ENCODE data around the gene PDE8A.

PDE8A gene

DNA sequence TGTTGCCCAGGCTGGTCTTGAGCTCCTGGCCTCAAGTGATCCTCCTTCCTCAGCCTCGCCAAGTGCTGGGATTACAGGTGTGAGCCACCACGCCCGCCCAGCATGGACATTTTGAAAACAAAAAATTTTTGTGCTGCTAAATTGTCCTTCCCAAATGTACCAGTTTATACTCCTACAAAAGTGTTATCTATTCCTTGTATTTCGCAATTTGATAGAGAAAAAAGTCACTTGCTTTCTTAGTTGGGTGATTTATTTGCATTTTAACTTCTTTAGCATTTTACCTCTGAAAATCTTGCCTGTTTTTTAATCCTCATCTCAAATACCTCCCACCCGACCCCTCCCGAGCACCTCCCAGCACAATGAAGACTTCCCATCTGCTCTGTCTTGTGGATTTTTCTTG is 46.8 kb downstream of the PDE8A start:
- H3K9me3 ChIP-seq (replicated peaks; ENCODE audit: low read length), result no peaks in the 10 kb centered on the region
- no peaks in the 10 kb centered on the region for H3K36me3 ChIP-seq (ENCODE audit: insufficient read depth, low read length)
- peaks cover 17% of the 10 kb centered on the region for H3K4me1 ChIP-seq (ENCODE audit: control insufficient read depth, insufficient read depth, low read length)
- no peak overlapping the region for H3K9ac ChIP-seq (ENCODE audit: low read depth, low read length)
- no peaks in the 10 kb centered on the region for H3K27me3 ChIP-seq (ENCODE audit: control insufficient read depth, insufficient read depth, low read length)
- H3K4me2 ChIP-seq (ENCODE audit: low read length), result no peak overlapping the region
- no peak overlapping the region for H3K4me3 ChIP-seq (ENCODE audit: low read length)

DNA sequence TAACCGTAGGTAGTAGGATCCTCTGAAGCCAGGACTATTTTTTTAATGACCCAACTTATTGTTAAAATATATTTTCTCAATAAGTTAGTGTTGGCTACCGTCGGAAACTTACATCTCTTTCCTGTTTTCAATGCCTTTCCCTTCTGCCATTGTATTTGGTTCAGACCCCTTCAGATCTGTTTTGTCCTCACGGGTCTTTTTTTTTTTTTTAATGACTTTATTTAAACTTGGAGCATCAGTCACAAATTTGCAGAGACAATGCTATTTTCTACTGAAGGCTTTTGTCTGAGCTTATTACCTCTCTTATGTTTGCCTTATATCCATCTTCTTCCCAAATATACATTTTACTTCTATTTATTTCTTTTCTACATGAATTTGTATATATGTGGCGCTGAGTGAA is 47.6 kb downstream of the PDE8A start:
- Histone ChIP-seq H3K36me3 (ENCODE audit: insufficient read depth, low read length) (no peaks in the 10 kb centered on the region), H3K9ac (ENCODE audit: low read depth, low read length) (no peak overlapping the region), H3K9me3 (replicated peaks; ENCODE audit: low read length) (no peaks in the 10 kb centered on the region), H3K27me3 (ENCODE audit: control insufficient read depth, insufficient read depth, low read length) (no peaks in the 10 kb centered on the region), H3K4me1 (ENCODE audit: control insufficient read depth, insufficient read depth, low read length) (peaks cover 15% of the 10 kb centered on the region), H3K4me3 (ENCODE audit: low read length) (no peak overlapping the region), H3K4me2 (ENCODE audit: low read length) (no peak overlapping the region)

DNA sequence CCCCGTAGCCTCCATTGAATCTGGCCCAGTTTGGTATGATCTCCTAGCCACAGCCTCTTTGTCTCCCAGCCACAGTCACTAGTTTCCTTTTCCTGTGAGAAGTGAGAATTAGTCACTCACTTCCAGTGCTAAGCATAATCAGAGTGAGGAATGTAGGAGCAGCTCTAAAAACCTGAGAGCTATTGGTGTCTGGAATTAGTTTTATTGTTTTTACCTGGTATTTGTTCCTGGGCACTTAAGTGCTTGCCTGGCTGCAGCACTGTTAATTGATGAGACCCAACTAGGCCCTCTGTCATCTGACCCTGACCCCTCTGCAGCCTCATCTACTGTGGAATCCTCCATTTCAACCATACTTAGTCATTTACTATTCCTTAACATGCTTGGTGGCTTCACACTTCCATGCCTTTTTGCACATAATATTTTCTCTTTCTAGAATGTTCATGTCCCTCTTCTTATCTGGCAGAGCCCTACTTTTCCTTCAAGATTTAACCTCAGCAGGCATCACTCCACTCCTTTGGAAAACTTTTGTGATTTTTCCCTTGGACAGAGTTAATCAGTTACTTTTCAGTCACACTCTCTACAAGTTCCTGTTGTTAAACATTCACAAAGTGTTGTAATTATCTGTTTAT is 48.8 kb downstream of the PDE8A start:
- no peak overlapping the region for H3K4me3 ChIP-seq (ENCODE audit: low read length)
- no peak overlapping the region for H3K4me2 ChIP-seq (ENCODE audit: low read length)
- H3K27me3 ChIP-seq (ENCODE audit: control insufficient read depth, insufficient read depth, low read length), result no peaks in the 10 kb centered on the region
- H3K4me1 ChIP-seq (ENCODE audit: control insufficient read depth, insufficient read depth, low read length), result peaks cover 5% of the 10 kb centered on the region
- H3K36me3 ChIP-seq (ENCODE audit: insufficient read depth, low read length), result no peaks in the 10 kb centered on the region
- no peaks in the 10 kb centered on the region for H3K9me3 ChIP-seq (replicated peaks; ENCODE audit: low read length)
- no peak overlapping the region for H3K9ac ChIP-seq (ENCODE audit: low read depth, low read length)

DNA sequence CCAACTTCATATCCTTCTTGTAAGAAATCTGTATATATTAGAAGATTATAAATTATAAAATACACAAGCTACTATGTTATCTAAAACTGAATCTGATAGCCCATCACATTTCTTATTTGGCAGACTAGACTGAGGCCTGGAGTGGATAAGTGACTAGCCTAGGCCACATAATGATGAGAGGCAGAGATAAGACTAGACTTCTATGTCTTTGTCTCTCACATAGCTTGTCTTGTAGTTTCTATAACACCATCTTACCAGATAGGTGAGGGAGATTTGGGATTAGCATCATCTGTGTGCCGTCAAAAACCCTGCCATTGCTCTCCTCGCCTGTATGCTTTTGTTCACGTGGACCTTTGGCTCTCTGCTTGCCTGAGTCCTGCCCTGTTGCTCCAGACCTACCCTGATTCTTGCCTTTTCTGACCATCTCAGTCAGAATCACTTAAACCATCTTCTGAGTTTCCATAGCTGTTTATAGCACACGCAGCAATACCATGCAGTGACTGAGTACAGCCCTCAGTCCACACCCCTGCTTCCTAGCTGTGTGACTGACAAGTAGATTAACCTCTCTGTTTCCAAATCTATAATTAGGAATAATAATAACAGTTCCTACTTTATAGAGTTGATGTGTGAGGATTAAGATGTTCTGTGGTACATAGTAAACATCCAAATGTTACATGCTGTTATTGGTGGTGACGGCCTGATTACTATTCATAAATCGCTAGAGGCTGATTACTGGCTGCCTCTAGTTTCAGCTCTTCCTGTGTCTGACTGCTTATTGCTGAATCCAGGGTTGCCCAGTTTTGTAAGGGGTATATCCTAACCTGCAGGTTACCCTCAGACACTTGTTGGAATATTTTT is 49.7 kb downstream of the PDE8A start:
- Histone ChIP-seq H3K9ac (ENCODE audit: low read depth, low read length) (no peak overlapping the region), H3K36me3 (ENCODE audit: insufficient read depth, low read length) (no peaks in the 10 kb centered on the region), H3K4me1 (ENCODE audit: control insufficient read depth, insufficient read depth, low read length) (peaks cover 5% of the 10 kb centered on the region), H3K9me3 (replicated peaks; ENCODE audit: low read length) (no peaks in the 10 kb centered on the region), H3K27me3 (ENCODE audit: control insufficient read depth, insufficient read depth, low read length) (no peaks in the 10 kb centered on the region), H3K4me3 (ENCODE audit: low read length) (no peak overlapping the region), H3K4me2 (ENCODE audit: low read length) (no peak overlapping the region)

DNA sequence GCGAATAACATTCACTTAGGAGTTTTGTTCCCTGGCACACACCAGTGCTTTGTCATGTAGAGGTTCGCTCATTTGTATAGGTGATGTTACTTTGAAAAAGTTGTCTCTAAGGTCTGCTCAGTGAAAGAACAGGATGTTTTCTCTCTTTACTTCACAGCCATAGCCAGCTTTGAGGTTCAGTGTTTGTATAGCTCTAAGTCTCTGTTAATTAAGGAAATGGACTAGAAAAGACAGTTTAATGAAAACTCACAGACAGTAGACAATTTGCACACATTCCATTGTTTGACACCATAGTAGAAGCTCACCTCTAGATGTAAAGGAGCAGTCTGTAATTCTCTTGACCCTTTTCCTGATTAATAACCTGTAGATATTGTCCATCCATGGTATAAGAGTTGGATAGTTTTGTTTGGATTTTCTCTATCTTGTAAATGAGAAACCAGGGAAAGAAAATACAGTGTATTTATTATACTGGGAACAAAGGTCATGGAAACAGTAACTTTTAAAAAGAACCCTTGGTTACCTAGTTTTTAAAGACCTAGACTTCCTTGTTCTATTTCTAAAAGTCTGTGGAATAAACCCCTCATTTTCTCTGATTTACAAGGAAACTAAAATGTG is 50.4 kb downstream of the PDE8A start:
- peaks cover 5% of the 10 kb centered on the region for H3K4me1 ChIP-seq (ENCODE audit: control insufficient read depth, insufficient read depth, low read length)
- no peaks in the 10 kb centered on the region for H3K36me3 ChIP-seq (ENCODE audit: insufficient read depth, low read length)
- no peaks in the 10 kb centered on the region for H3K27me3 ChIP-seq (ENCODE audit: control insufficient read depth, insufficient read depth, low read length)
- H3K4me2 ChIP-seq (ENCODE audit: low read length), result no peak overlapping the region
- no peak overlapping the region for H3K9ac ChIP-seq (ENCODE audit: low read depth, low read length)
- no peak overlapping the region for H3K4me3 ChIP-seq (ENCODE audit: low read length)
- no peaks in the 10 kb centered on the region for H3K9me3 ChIP-seq (replicated peaks; ENCODE audit: low read length)

DNA sequence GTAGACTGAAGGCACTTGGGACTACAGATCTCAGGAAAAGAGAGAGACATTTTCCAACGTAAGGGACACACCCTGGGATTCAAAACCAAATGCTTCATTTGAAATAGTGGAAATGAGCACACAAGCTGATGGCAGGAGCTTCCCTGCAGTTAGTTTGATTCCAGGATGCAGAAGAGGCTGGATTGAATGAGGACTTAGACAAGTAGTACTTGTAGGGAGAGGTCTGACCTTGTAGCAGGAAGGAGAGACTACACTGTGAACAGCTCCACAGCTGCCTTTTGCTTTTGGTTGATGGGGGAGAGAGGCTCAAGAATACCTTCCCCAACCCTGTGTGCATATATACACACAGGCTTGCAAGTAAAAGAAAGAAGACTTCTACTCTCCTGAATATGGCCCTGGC is 51.5 kb downstream of the PDE8A start:
- H3K4me1 ChIP-seq (ENCODE audit: control insufficient read depth, insufficient read depth, low read length), result peaks cover 5% of the 10 kb centered on the region
- no peaks in the 10 kb centered on the region for H3K27me3 ChIP-seq (ENCODE audit: control insufficient read depth, insufficient read depth, low read length)
- H3K4me3 ChIP-seq (ENCODE audit: low read length), result no peak overlapping the region
- no peaks in the 10 kb centered on the region for H3K9me3 ChIP-seq (replicated peaks; ENCODE audit: low read length)
- no peaks in the 10 kb centered on the region for H3K36me3 ChIP-seq (ENCODE audit: insufficient read depth, low read length)
- no peak overlapping the region for H3K4me2 ChIP-seq (ENCODE audit: low read length)
- no peak overlapping the region for H3K9ac ChIP-seq (ENCODE audit: low read depth, low read length)

DNA sequence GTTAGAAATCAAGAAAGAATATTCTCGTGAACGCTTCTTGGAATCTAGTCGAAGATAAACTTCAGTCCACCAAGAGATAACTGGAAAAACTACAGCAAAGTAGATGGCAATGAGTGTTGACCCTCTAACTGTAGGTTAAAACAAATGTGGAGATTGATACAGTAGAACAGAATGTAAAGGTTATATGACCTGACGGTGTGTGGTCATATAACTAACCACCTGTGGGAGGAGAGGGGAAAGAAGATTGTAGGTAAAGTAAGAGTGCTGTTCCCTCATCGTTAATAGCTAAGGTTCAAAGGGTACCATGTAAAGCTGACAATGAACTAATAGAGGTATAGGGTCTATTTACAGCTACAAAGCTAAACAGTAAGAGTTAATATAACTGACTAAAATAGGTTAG is 52.6 kb downstream of the PDE8A start:
- H3K9ac ChIP-seq (ENCODE audit: low read depth, low read length), result no peak overlapping the region
- H3K4me3 ChIP-seq (ENCODE audit: low read length), result no peak overlapping the region
- no peaks in the 10 kb centered on the region for H3K27me3 ChIP-seq (ENCODE audit: control insufficient read depth, insufficient read depth, low read length)
- H3K4me2 ChIP-seq (ENCODE audit: low read length), result no peak overlapping the region
- H3K4me1 ChIP-seq (ENCODE audit: control insufficient read depth, insufficient read depth, low read length), result peaks cover 5% of the 10 kb centered on the region
- no peaks in the 10 kb centered on the region for H3K9me3 ChIP-seq (replicated peaks; ENCODE audit: low read length)
- no peaks in the 10 kb centered on the region for H3K36me3 ChIP-seq (ENCODE audit: insufficient read depth, low read length)

DNA sequence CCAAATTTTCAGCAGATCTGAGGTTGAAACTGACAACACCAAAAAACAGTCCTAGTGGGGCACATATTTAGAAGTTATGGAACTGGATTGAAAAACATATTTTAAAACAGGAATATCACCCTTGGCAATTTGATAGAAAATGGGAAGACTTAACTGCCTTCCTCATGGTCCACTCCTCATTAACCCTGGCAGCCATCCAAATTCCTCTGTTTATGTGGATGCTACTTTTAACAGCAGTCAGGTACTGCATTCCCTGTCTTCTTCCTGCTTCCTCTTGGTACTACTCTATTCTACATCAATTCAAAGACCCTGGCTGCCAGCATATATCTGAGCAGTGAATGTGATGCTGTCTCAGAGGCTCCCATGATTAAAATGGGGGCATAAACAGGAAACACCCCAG is 54.3 kb downstream of the PDE8A start:
- Histone ChIP-seq H3K4me1 (ENCODE audit: control insufficient read depth, insufficient read depth, low read length) (no peaks in the 10 kb centered on the region), H3K36me3 (ENCODE audit: insufficient read depth, low read length) (no peaks in the 10 kb centered on the region), H3K9me3 (replicated peaks; ENCODE audit: low read length) (no peaks in the 10 kb centered on the region), H3K27me3 (ENCODE audit: control insufficient read depth, insufficient read depth, low read length) (no peaks in the 10 kb centered on the region), H3K9ac (ENCODE audit: low read depth, low read length) (no peak overlapping the region), H3K4me3 (ENCODE audit: low read length) (no peak overlapping the region), H3K4me2 (ENCODE audit: low read length) (no peak overlapping the region)

DNA sequence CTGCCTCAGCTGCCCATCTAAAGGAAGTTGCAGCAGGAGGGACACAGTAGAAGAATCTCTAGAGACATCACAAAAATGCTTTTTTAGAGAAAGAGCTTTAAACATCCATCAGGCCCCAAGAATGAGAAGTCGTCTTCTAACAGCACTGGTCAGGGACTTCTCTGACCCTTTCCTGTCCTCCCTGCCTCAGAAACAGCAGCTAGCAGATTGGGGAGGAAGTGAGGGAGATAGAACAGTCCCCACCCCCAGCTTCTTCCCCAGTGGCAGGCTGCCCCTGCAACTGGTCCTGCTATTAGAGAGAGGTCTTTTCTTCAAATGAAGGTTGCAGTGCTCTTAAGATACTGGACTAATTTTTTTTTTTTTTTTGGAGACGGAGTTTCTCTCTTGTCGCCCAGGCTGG is 55.1 kb downstream of the PDE8A start:
- Histone ChIP-seq H3K9me3 (replicated peaks; ENCODE audit: low read length) (no peaks in the 10 kb centered on the region), H3K9ac (ENCODE audit: low read depth, low read length) (no peak overlapping the region), H3K4me3 (ENCODE audit: low read length) (no peak overlapping the region), H3K36me3 (ENCODE audit: insufficient read depth, low read length) (no peaks in the 10 kb centered on the region), H3K4me2 (ENCODE audit: low read length) (no peak overlapping the region), H3K27me3 (ENCODE audit: control insufficient read depth, insufficient read depth, low read length) (no peaks in the 10 kb centered on the region), H3K4me1 (ENCODE audit: control insufficient read depth, insufficient read depth, low read length) (no peaks in the 10 kb centered on the region)

DNA sequence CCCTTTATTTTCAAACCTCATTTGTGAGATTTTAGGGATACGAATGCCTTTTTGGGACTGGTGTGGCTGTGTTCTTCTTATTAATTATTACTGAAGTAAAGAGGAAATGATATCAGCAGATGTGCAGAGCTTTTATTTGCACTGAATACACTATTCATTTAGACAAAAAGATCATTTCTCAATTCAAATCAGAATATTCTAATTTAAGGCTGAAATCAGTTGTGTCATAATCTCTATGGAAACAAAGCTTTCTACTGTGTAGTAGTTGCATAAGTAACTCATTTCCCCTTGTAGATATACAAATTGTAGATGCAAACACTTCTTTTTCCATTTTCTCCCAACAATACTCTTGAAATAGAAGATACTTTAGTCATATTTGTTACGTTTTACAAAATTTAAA is 56.0 kb downstream of the PDE8A start:
- no peak overlapping the region for H3K4me3 ChIP-seq (ENCODE audit: low read length)
- H3K4me2 ChIP-seq (ENCODE audit: low read length), result no peak overlapping the region
- H3K9me3 ChIP-seq (replicated peaks; ENCODE audit: low read length), result no peaks in the 10 kb centered on the region
- H3K27me3 ChIP-seq (ENCODE audit: control insufficient read depth, insufficient read depth, low read length), result no peaks in the 10 kb centered on the region
- H3K4me1 ChIP-seq (ENCODE audit: control insufficient read depth, insufficient read depth, low read length), result no peaks in the 10 kb centered on the region
- no peaks in the 10 kb centered on the region for H3K36me3 ChIP-seq (ENCODE audit: insufficient read depth, low read length)
- H3K9ac ChIP-seq (ENCODE audit: low read depth, low read length), result no peak overlapping the region

DNA sequence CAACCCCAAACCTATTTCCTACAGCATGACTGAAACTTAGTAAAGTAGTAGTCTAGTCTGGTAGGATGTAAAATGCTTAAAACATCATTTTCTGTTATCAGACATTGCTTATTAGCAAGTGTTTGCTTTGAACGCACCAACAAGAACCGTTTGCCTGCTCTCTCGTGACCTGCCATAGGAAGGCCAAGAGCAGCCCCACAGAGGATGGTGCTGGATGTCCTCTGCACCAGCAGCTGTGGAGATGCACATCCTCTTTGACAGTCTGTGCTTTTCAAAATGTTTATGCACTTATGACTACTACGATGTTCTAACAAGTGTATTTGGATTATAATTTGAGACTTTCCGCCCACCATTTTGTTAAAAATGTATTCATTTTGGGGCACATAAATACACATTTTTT is 59.6 kb downstream of the PDE8A start:
- Histone ChIP-seq H3K4me2 (ENCODE audit: low read length) (no peak overlapping the region), H3K4me1 (ENCODE audit: control insufficient read depth, insufficient read depth, low read length) (no peaks in the 10 kb centered on the region), H3K9ac (ENCODE audit: low read depth, low read length) (no peak overlapping the region), H3K4me3 (ENCODE audit: low read length) (no peak overlapping the region), H3K27me3 (ENCODE audit: control insufficient read depth, insufficient read depth, low read length) (no peaks in the 10 kb centered on the region), H3K36me3 (ENCODE audit: insufficient read depth, low read length) (no peaks in the 10 kb centered on the region), H3K9me3 (replicated peaks; ENCODE audit: low read length) (no peaks in the 10 kb centered on the region)

All from skeletal muscle satellite cell (primary cell).